HG02884 (cell line): Measurements from ENCODE around the gene SRCIN1.
"Not testable (repeated sequence)": the region's sequence is repeated elsewhere in the genome, so short reads cannot be mapped to it uniquely, and the experiment has no call there.

Experiments used
- ATAC-seq: cut with Tn5 transposase; IDR thresholded peaks from one replicate; pipeline ENCODE4 v1.9.1; 2021; ENCODE audit warnings: mild to moderate bottlenecking, moderate library complexity; ENCODE audit not compliant: unreplicated experiment

The SRCIN1 gene, protein sequence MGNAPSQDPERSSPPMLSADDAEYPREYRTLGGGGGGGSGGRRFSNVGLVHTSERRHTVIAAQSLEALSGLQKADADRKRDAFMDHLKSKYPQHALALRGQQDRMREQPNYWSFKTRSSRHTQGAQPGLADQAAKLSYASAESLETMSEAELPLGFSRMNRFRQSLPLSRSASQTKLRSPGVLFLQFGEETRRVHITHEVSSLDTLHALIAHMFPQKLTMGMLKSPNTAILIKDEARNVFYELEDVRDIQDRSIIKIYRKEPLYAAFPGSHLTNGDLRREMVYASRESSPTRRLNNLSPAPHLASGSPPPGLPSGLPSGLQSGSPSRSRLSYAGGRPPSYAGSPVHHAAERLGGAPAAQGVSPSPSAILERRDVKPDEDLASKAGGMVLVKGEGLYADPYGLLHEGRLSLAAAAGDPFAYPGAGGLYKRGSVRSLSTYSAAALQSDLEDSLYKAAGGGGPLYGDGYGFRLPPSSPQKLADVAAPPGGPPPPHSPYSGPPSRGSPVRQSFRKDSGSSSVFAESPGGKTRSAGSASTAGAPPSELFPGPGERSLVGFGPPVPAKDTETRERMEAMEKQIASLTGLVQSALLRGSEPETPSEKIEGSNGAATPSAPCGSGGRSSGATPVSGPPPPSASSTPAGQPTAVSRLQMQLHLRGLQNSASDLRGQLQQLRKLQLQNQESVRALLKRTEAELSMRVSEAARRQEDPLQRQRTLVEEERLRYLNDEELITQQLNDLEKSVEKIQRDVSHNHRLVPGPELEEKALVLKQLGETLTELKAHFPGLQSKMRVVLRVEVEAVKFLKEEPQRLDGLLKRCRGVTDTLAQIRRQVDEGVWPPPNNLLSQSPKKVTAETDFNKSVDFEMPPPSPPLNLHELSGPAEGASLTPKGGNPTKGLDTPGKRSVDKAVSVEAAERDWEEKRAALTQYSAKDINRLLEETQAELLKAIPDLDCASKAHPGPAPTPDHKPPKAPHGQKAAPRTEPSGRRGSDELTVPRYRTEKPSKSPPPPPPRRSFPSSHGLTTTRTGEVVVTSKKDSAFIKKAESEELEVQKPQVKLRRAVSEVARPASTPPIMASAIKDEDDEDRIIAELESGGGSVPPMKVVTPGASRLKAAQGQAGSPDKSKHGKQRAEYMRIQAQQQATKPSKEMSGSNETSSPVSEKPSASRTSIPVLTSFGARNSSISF

DNA sequence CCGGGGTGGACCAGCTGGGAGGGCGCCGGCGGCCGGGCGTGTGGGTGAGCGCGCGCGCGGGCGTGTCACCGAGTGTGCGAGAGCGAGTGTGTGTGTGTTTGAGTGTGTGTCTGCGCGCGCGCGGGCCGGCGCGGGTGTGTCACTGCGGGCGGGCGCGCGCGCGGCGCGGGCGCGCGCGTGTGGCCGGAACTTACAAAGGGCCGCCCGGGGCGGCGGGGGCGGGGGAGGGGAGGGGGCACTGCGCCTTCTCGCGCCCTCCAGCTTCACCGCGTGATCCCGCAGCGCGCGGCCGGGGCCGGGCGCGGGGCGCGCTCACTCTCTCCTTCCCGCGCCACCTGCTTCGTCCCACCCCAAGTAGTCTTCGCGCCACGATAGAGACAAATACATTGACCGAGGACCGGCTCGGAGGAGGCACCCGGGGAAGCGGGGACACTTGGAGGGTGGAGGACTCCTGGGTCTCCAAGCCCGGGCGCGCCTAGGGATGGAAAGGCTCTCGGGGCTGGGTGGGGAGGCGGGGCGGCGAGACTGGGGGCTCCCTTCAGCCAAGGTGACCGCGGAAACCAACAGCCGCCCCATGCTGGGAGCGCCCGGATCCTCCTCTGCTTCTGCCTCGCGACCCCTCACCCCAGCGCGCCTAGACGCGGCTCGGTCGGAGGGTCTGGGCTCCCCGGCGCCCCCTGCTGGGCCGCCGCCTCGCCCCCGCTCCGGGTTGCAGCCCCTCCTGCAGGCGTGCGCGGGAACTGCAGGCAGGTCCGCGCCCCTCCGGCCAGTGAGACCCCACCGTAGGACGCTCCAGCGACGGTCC lies at the start of gene SRCIN1:
SRCIN1 (minus strand) TSS at position 112 of the 805 bp plus-strand sequence. CDS start 247 bp downstream, outside the sequence.
- ATAC-seq = no peak

DNA sequence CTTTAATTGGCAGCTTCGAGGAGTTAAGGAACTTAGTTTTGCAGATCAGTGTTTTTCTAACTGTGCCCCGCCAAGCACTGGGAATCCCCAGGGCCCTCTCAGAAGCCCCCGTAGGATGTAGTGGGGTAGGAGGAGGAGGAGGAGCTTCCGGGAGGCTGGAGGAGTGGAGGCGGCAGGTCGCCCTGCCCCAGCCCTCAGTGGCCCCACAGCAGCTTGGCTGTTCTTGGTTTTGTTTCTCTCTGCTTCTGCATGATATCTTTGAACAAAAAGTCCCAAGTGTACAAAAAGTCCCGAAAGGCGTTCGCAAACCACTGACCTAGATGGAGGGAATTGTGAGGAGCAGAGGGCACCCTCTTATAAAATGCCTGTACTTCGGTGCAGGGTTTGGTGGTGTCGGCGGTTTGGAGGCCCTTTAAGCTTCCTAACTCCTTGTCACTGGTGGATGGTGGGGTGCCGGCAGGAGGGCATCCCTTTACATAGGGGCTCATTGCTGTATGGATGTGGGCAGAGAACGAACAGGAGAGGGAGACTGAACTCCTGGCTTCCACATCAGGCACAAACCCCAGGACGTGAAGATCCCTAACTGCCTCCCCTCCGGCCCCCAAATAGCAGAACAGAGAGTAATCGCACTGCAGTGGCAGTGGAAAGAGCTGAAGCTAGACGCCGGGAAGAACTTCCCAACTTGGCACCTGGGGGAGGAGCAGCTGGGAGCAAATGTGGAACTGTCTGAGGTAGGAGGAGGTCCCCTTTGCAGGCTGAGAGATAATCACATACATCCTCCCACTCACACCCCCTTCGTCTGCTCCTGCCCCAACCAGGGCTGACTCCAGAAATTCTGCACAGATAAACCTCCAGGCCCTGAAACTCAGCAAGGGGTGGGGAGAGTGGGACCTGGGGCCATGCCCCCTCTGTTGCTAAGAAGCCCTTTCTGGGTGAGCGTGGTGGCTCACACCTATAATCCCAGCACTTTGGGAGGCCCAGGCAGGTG lies 49.0 kb upstream of the SRCIN1 start:
- no peak for ATAC-seq

DNA sequence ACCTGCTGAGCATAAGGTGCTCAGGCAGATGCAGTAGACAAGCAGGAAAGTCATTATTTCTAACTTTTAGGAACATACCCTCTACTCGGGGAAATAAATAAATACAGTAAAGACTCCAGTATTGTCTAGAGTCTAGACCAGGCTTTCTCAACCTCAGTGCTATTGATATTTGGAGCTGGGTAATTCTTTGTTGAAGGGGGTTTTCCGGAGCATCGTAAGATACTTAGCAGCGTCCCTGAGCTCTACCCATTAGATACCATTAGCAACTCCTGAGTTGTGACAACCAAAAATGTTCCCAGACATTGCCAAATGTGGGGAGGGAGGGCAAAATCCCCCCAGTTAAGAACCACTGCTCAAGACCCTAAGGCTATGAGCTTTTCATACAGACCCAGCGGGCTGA lies 47.9 kb upstream of the SRCIN1 start:
- ATAC-seq = no peak

DNA sequence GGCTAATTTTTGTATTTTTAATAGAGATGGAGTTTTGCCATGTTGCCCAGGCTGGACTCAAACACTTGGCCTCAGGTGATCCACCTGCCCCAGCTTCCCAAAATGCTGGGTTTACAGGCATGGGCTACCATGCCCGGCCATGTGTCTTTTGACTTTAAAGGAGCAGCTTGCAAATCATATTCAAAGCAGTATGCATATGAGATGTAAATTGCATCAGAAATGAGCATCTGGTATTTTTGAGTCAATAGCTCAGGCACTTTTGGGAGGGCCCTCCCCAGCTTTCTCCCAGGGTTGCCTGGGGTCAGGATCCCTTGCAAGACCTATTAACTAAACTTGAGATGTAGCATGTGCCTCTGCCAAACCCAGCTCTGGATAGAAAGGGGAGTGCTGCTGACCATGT lies 47.5 kb upstream of the SRCIN1 start:
- no peak for ATAC-seq

DNA sequence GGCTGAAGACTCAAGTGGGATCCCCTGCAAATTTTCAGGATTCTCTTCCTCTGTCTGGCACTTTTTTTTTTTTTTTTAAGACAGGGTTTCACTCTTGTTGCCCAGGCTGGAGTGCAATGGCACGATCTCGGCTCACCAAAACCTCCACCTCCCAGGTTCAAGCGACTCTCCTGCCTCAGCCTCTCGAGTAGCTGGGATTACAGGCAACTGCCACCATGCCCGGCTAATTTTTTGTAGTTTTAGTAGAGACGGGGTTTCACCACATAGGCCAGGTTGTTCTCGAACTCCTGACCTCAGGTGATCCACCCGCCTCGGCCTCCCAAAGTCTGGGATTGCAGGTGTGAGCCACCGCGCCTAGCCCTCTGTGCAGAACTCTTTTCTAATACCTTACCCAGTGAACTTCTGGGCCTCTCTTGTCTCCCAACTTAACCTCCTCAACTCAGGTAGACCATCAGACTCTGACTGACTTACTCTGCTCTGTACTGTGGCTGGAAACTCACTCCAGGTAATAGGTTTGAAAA lies 45.0 kb upstream of the SRCIN1 start:
- ATAC-seq = not testable (repeated sequence)

DNA sequence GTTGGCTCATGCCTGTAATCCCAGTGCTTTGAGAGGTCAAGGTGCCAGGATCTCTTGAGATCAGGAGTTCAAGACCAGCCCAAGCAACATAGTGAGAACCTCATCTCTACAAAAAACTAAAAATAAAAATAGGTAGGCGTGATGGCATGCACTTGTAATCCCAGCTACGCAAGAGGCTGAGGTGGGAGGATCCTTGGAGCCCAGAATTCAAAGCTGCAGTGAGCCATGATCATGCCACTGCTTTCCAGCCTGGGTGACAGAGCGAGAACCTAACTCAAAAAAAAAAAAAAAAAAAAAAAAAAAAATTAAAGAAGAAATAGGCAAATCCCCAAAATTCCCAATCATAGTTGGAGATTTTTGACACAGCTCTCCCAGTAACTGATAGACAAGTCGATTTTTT lies 32.2 kb upstream of the SRCIN1 start:
- no peak for ATAC-seq

DNA sequence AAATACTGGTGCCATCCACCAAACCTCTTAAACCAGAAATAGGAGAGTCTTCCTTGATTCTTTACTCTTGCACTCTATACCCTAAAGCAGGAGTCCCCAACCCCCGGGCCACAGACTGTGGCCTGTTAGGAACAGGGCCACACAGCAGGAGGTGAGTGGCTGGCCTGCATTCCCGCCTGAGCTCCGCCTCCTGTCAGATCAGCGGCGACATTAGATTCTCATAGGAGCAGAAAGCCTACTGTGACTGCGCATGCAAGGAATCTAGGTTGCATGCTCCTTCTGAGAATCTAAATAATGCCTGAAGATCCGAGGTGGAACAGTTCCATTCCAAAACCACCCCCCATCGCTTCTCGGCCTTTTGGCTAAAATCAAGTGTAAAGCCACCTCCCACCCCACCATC lies 30.3 kb upstream of the SRCIN1 start:
- ATAC-seq = no peak

DNA sequence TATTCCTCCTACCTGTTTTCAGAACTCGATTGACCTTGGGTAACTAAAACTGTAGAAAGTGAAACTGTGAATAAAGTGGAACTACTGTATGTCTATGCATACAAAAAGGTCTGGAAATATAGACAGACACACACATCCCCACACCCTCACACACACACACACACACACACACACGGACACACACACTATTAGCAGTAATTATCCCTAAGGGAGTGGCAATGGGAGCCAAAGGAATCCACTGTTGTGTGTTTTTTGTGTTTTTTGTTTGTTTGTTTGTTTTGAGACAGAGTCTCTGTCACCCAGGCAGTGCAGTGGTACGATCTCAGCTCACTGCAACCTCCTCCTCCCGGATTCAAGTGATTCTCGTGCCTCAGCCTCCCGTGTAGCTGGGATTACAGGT lies 26.6 kb upstream of the SRCIN1 start:
- ATAC-seq = no peak

DNA sequence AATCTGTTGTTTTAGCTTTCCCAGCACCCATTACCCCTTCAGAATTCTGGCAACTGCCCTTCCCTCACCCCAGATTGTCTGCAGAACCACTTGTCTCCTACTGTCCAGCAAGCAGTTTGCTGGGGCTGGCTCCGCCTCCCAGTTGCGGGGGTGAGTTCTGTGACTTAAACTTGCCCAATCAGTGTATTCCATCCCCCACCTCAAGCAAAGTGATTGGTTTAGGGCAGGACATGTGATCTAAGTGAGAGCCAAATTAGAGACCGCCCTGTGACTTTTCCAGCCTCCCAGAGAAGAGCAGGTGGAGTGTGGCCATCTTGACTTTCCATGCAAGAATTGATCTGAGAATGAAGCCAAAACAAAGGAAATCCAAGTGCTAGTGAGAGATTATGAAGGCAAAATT lies 22.7 kb upstream of the SRCIN1 start:
- no peak for ATAC-seq

DNA sequence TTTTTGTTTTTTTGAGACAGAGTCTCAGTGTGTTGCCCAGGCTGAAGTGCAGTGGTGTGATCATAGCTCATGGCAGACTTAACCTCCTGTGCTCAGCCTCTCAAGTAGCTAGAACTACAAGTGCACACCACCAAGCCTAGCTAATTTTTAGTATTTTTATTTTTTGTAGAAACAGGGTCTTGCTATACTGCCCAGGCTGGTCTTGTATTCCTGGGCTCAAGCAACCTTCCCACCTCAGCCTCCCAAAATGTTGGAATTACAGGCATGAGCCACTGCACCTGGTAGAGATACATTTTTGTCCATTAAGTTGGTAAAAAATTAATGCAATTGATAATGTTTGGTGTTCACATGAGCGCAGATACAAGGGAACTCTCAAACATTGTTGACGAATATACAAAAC lies 22.2 kb upstream of the SRCIN1 start:
- ATAC-seq = no peak

DNA sequence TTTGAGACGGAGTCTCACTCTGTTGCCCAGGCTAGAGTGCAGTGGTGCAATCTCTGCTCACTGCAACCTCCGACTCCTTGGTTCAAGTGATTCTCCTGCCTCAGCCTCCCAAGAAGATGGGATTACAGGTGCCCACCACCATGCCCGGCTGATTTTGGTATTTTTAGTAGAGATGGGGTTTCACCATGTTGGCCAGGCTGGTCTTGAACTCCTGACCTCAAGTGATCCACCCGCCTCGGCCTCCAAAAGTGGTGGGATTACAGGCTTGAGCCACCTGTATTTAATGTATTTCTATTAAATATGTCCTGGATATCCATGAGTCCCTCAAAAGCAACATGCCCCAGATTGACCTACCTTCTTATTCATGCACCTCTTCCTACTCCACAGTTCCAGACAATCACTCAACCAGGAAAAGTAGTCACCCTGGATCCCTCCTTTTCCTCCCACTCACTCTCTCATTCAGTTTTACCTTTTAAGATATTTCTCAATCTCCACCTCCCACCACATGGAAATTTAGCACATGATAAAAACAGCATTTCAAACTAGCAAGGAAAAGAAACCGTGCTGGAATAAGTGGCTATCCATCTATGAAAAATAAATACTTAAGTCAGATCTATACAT lies 21.0 kb upstream of the SRCIN1 start:
- ATAC-seq = not testable (repeated sequence)

DNA sequence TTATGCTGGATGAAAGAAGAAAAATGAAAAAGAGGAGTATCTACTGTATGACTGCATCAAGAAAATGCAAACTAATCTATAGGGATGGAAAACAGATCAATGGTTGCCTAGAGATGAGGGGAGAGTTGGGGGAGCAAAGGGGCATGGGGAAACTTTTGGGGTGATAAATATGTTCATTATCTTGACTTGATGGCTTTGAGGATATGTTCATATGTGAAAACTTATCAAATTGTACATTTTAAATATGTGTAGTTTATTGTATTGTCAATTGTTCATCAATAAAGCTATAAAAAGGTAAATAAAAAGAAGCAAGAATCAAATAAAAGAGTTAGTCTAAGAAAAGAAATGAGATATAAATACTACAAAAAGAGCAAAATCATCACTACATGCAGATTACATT lies 19.7 kb upstream of the SRCIN1 start:
- ATAC-seq = no peak

DNA sequence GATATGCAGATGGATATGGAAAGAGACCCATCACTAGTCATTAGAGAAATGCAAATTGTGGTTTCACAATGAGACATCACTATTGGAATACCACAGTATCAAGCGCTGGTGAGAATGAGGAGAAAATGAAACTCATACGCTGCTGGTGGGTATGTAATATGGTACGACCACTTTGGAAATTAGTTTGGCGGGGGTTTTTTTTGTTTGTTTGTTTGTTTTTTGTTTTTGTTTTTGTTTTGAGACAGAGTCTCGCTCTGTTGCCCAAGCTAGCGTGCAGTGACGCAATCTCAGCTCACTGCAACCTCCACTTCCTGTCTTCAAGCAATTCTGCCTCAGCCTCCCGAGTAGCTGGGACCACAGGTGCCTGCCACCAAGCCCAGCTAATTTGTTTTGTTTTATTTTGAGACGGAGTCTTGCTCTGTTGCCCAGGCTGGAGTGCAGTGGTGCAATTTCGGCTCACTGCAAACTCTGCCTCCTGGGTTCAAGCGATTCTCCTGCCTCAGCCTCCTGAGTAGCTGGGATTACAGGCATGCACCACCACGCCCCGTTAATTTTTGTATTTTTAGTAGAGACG lies 19.1 kb upstream of the SRCIN1 start:
- not testable (repeated sequence) for ATAC-seq

DNA sequence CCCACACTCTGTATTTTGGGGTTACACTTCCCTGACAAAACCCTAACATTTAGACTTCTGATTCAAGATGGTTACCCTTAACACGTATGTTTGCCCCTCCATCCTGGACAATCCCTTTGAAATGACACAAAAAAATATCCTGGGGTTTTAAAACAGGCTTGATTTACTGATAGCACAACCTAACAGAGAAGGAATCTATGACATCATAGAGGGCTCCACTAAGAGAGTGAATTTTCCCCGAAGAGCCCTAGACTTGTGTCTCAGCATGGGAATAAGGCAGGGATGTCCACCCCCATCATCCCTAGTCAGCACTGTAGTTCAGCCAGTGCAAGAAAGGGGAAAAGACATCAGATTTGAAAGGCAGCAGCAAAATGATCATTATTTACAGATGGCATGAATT lies 15.8 kb upstream of the SRCIN1 start:
- no peak for ATAC-seq

DNA sequence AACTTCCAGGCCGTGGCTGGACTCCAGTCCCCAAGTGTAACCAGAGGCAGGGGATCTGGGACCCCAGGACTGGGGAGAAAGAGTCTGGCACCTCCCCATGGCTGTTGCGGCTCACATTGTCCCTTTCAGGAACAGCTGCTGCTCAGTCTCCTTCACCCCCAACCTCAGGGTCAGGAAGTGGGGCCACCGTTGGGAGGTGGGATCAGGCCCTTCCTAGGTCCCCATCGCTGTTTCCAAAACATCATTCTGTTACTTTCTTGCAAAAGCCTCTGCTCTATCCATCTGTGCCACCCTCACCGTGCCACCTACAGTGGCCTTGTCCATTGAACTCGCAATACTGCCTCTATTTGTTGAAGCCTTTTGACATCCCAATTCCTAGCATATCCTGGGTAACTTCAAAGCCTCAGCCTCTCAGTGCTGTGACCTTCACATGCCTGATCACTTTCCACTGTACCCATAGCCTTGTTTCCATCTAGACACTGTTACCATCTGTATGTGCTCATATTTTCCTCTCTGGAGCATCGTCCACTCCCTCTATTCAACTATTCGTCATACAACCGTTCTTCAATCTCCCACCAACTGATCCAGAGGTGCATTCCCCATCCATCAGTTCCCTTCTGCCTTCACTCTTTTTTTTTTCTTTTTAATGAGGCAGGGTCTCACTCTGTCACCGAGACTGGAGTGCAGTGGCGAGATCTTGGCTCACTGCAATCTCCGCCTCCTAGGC lies 15.0 kb upstream of the SRCIN1 start:
- no peak for ATAC-seq

DNA sequence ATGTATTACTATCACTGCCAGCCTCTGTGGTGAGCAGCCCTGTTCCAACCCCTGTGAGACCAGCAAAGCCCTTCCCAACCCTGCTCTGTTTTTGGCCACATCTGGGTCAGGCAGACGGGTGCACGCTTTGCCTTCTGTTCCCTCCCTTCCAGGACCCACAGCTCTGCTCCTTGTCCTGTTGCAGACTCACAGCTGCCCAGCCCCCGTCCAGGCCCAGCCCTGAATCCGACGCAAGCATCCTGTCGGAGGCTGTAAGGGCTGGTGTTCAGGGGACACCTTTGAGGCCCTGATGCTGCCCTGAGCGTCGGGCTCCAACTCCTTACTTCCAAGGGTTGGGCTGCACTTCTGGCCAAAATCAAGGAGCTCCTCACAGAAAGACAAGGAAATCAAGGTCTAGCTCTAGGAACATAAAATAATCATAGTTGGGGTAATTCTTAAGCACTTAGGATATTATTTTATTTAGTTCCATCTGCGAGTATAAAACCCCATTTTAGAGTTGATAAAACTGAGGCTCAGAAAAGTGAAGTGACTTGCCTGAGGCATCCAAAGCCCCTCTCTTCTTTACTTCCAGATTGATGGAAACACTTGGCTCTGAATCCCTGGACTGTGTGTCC lies 14.3 kb upstream of the SRCIN1 start:
- ATAC-seq = no peak

DNA sequence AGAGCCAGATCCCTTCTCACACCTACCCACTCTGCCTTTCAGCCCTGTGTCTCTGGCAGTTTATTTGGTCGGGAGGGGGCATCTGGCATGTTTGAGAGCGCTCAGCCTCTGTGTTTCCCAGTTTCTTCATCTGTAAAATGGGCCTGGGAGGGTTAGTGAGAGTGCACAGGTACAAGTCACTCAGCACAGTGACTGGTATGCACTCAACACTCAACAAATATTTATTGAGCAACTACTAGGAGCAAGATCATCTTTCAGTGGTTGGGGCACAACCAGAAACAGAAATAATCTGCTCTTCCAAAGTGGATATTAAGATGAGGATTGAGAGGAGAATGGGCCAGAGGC lies 13.7 kb upstream of the SRCIN1 start:
- no peak for ATAC-seq
